DMS114 treated with DMSO at 0.1 percent for 48 hours (cell line): ENCODE measurements around the gene EVI2A.
"Not testable (repeated sequence)": the region's sequence is repeated elsewhere in the genome, so short reads cannot be mapped to it uniquely, and the experiment has no call there.

Experiments used
- DNase-seq: peaks from one replicate; lab custom pipeline; 2025; ENCODE audit not compliant: unreplicated experiment; lab: John Stamatoyannopoulos, UW

EVI2A gene

DNA sequence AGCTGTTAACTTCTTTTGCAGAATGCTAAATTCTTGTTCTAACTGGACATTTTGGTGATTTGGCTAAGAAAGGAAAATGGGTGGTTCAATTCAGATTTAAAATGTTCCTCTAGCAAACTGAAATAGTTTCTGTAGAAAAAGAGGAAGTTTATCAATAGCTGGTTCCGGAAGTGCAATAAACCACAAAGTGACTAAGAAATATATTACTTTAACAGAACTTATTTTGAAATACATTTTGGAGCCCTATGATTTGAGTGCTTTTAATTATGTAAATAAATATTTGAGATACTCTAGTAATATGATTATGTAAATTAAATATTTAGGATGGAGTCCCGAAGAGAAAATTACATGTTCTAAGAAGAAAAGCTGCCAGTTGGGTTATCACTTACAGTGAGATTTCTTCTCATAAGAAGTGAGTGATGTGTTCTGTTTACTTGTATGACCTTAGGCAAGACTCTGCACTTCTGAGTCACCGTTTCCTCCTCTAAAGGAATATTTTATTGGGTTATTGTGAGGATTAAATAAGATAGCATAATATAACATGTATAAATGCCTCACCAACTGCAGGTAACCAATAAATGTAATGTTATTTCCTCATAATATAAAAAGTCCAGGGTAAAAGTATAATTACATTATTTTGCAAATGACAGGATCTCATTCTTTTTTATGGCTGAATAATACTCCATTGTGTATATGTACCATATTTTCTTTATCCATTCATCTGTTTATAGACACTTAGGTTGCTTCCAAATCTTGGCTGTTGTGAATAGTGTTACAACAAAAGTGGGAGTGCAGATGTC, 7.2 kb downstream of the EVI2A start, which contains the start of gene EVI2B:
Gene EVI2B (minus strand): TSS at position 73 of the 800 bp plus-strand sequence. CDS start 8,445 bp downstream, outside the sequence.
- no peak for DNase-seq

DNA sequence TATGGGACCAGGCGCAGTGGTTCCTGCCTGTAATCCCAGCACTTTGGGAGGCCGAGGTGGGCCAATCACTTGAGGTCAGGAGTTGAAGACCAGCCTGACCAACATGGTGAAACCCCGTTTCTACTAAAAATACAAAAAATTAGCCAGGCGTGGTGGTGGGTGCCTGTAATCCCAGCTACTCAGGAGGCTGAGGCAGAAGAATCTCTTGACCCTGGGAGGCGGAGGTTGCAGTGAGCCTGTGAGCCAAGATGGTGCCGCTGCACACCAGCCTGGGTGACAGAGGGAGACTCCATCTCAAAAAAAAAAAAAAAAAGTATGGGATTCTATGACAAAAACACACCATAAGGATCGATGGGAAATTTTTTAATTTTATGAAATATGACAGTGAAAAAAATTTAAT, 9.2 kb downstream of the EVI2A start:
- DNase-seq: not testable (repeated sequence)

GRCh38 chr17:31311526-31311925, 9.9 kb downstream of the EVI2A start:
- DNase-seq: no peak

DNA sequence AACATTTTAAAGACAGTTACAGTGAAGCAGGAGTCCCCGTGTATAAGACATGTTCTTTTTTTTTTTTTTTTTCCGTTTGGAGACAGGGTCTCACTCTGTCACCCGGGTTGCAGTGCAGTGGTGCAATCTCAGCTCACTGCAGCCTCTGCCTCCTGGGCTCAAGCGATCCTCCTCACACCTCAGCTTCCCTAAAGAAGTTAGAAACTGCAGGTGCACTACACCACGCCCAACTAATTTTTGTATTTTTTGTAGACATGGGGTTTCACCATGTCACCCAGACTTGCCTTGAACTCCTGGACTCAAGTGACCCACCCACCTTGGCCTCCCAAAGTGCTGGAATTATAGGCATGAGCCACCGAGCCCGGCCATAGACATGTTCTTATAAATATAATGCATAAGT, 10.5 kb downstream of the EVI2A start:
- no peak for DNase-seq

DNA sequence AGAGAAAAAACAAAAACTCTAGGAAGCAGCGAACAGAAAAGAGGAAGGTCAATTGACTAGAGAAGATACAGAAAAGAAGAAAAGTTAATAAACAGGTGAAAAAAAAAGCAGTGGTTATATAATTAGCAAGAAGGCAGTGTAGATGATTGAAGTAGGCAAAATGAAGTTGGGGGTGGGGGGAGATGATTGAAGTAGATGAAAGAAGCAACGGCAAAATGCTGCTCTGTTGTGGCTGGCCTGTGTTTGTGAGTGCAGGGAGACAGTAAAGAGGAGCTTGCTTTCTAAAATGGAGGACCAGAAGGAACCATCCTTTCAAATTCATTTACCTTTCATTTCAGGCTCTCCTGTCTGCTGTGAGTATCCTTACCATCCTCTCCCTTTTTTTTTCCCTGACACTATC, 11.2 kb downstream of the EVI2A start:
- no peak for DNase-seq

- no peak for DNase-seq
These were observed 11.9 kb downstream of the EVI2A start for GRCh38 chr17:31309556-31309955.

DNA sequence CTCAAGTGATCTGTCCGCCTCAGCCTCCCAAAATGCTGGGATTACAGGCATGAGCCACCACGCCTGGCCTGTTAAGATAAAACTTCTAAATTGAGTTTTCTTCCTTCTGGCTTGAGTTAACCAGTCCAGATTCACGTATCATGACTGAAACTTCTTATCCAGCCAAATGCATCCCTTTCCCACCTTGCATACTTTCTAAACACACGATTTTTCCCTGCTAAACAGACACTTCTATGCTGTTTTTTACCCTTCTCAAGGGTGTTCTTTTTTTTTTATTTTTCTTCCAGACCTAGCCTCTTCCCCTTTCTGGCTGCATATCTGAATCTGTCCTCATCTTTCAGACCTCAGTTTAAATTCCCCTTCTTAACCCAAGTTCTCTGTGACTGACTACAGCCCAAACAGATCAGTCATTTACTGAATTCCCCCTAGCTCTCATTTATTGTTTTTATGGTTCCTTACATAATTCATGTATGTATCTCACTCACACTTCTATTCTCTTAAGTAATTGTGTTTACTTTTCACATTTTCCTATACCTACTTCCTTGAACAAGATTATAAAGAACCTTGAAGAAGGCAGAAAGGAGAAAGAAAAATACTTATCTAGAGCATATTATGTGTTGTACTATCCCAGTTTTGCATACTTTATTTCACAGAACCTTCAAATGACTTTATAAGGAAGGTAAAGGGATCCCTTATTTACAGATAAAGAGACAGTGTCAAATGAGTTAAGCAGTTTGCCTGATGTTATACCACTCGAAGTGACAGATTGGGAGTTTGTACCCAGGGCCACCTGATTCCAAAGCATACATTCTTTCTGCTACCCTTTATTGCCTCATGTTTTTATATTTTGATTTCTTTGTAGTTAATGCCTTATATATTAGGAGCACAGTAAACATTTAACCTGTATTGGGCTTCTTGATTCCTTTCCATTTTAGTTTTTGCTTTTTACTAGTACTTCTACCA, 12.8 kb downstream of the EVI2A start:
- DNase-seq: no peak

- DNase-seq: no peak
These were observed 13.8 kb downstream of the EVI2A start for GRCh38 chr17:31307640-31308039.

- no peak for DNase-seq
These were observed 21.8 kb downstream of the EVI2A start for GRCh38 chr17:31299624-31300023.

GRCh38 chr17:31297090-31297489, 24.3 kb downstream of the EVI2A start, which contains the start of gene OMG:
TSS of gene OMG (minus strand) at chr17:31297239. CDS start at chr17:31296331, 908 bp downstream.
- no peak for DNase-seq

- DNase-seq: no peak
These were observed 25.3 kb downstream of the EVI2A start for GRCh38 chr17:31296142-31296541.

DNA sequence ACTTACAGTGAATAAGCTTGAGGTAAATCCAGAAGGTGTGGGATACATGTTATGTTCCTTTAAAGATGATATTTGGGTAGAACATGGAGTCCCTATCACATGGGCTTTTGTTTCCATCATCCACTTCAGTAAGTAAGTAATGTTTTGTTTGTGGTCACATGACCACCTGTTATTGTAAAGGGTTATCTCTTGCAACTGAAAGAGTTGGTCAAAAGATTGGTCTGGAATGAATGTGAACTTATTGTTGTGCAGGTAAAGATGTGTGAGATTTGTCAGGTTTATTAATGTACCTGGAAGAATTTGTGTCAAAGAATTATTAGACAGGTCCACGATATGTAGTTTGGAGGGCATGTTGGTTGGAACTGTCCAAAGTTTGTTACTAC, 25.9 kb downstream of the EVI2A start:
- no peak for DNase-seq

DNA sequence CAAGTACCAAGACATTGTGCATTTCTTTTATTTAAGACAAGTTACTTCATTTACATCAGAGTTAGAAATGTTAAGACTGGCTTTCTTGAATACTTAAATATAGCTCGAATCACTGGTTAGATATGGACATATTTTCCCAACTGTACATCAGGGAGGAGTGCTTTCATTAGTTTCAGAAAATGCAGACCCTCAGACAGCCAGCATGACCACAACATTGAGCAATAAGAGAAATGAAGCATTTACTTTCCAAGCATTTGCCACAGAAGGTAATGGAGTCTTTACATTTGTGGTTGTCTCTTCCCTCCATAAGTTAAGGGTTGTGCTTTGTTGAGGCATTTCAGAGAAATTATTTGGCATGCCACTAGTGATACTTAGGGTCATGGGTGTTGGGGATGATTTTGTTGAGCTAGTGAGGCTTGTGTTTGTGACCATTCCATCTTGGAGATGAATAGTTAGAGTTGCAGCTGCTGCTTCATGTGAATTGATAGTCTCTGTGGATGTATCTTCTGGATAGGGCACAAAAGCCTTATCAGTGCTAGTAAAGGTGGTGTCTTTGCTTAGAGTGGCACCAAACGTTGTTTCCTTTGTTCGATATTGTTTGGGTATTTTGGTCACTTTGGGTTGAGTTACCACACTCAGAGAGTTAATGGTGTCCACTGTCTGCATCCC, 26.5 kb downstream of the EVI2A start:
- DNase-seq: no peak

DNA sequence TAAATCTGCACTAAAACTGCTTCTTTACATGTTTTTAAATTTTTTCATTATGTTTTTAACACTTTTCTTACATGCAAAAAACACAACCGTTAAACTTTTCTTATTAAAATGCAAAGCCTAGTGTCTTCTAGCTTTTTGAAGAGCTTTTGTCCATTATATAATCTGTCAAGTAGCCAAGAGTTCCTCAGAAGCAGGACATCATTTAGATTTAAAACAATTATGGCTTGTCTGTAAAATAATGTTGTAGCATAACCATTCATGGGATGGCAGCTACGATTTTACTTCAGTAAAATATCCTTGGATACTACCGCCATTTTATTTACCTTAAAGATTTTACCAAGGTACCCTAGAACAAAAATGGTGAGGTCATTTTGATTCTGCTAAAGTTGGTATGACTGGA, 27.2 kb downstream of the EVI2A start:
- no peak for DNase-seq

GRCh38 chr17:31293581-31293980, 27.8 kb downstream of the EVI2A start:
- DNase-seq: no peak

- DNase-seq: no peak
These were observed 29.6 kb downstream of the EVI2A start for GRCh38 chr17:31291820-31292219.

DNA sequence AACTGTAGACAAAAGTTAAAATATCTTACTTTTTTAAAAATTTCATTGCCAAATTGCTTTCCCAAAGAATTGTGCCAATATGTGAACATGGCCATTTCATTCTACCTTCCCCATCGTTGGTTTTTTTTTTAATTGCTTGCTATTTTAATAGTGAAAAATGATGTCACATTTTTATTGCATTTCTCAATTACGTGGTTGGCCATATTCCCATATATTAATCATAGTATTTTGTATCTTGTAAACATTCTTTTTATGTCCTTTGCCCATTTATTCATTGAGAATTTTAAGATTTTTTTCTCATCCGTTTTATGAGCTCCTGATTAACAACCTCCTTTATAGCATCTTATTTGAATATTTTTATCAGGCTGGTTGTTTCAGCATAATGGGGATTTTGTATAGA, 31.6 kb downstream of the EVI2A start:
- no peak for DNase-seq

- not testable (repeated sequence) for DNase-seq
These were observed 33.5 kb downstream of the EVI2A start for GRCh38 chr17:31287932-31288331.

- DNase-seq: peak; percentile 13
These were observed 34.8 kb downstream of the EVI2A start for GRCh38 chr17:31286587-31286986.

GRCh38 chr17:31283841-31284240, 37.6 kb downstream of the EVI2A start:
- DNase-seq: no peak

DNA sequence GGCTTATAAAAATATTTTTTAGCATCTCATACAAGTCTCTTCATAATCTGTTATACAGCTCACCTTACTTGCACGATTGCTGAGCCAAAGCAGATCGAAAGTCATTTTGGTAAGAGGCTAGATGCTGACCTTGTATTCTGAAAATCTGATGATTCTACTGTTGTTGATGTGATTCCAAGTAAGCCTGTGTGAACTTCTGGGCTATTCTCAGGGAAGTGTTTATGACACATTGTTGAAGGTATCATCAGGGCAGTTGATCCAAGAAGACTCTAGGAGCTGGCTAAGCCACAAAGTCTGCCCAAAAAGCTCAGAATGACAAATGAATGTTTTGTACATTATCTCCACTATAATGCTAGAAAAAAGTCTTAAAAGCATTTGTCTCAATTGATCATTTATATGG, 40.4 kb downstream of the EVI2A start:
- no peak for DNase-seq
